ENCODE data around the gene RET.

Gene RET

GRCh38 chr10:43123361-43124093 lies 46.7 kb downstream of the RET start:
- no peak for DNase-seq

- no peak for DNase-seq
Observed at GRCh38 chr10:43124094-43124521, 47.2 kb downstream of the RET start.

GRCh38 chr10:43124574-43125273 lies 47.9 kb downstream of the RET start:
- DNase-seq = no peak

GRCh38 chr10:43125274-43125845 lies 48.5 kb downstream of the RET start:
- DNase-seq = no peak

DNA sequence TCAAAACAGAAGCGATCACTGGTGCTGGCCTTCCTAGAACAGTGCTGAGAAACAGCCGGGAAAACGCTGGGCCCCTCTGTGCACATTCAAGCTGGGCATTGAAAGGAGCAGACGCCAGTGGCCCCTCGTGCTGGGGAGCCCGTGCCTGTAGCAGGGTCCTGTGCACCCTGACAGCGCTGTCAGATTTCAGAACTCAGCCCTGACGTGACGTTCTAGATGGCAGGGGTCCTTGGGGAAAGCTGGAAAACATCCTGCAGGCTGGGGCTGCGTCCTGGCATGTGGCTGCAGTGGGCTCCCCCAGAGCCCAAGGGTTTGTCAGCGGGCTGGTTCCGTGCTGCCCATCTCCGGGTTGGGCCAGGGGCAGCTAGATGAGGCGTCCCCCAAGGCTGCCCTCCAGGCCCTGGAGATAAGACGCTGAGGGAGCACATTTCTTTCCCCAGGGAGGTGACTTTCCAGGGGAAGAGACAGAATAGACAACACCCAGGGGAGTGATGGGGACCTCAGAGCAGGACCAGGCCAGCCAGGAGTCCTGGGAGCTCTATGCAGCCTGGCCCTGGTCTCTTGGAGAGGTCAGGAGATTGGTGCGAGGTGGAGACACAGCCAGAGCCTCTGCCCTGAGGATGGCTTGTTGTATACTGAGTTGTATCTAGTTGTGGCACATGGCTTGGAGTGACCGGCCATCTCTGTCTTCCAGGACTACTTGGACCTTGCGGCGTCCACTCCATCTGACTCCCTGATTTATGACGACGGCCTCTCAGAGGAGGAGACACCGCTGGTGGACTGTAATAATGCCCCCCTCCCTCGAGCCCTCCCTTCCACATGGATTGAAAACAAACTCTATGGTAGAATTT lies 49.2 kb downstream of the RET start:
- DNase-seq = no peak

DNA sequence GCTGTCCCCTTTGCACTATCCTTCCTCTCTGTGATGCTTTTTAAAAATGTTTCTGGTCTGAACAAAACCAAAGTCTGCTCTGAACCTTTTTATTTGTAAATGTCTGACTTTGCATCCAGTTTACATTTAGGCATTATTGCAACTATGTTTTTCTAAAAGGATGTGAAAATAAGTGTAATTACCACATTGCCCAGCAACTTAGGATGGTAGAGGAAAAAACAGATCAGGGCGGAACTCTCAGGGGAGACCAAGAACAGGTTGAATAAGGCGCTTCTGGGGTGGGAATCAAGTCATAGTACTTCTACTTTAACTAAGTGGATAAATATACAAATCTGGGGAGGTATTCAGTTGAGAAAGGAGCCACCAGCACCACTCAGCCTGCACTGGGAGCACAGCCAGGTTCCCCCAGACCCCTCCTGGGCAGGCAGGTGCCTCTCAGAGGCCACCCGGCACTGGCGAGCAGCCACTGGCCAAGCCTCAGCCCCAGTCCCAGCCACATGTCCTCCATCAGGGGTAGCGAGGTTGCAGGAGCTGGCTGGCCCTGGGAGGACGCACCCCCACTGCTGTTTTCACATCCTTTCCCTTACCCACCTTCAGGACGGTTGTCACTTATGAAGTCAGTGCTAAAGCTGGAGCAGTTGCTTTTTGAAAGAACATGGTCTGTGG lies 50.0 kb downstream of the RET start:
- no peak for DNase-seq

DNA sequence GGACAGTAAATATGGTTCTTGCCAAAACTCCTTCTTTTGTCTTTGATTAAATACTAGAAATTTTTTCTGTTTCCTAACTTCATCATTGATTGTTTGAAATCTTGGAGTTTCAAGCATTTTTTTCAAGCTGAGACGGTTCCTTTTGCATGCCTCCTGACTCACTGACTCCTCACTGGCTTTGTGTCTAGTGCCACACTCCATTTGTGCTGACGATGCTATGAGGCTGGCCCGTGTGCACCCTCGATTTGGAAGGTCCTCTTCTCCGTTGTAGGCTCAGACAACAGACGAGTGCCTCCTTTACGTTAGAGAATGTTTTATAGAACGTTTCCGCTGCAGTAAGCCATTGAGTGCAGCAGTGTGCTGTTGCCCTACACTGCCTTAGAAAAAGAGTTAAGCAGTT lies 50.6 kb downstream of the RET start:
- no peak for DNase-seq

GRCh38 chr10:43128331-43128730 lies 51.5 kb downstream of the RET start:
- DNase-seq = no peak

- DNase-seq = no peak
Observed at GRCh38 chr10:43128958-43129706, 52.3 kb downstream of the RET start.

DNA sequence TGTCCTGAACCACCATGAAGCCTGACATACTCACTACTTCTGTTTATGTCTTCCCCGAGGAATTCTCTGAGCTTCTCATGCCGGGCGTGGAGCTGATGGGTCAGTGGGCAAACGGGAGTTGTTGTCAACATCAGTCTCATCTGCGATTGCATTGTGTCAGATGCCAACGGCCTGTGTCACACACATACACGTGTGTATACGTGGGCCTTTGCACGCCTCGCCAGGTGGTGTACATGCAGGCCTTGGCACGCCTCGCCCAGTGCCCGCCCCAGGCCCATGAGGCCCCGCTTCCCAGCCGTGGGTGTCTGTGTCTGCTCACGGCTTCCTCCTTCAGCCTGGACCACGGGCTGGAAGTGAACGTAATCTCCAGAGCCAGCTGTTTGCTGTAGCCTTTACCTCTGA lies 53.9 kb downstream of the RET start:
- DNase-seq = no peak

GRCh38 chr10:43131256-43131655 lies 54.4 kb downstream of the RET start:
- no peak for DNase-seq

- no peak for DNase-seq
Observed at GRCh38 chr10:43131906-43132305, 55.0 kb downstream of the RET start.

DNA sequence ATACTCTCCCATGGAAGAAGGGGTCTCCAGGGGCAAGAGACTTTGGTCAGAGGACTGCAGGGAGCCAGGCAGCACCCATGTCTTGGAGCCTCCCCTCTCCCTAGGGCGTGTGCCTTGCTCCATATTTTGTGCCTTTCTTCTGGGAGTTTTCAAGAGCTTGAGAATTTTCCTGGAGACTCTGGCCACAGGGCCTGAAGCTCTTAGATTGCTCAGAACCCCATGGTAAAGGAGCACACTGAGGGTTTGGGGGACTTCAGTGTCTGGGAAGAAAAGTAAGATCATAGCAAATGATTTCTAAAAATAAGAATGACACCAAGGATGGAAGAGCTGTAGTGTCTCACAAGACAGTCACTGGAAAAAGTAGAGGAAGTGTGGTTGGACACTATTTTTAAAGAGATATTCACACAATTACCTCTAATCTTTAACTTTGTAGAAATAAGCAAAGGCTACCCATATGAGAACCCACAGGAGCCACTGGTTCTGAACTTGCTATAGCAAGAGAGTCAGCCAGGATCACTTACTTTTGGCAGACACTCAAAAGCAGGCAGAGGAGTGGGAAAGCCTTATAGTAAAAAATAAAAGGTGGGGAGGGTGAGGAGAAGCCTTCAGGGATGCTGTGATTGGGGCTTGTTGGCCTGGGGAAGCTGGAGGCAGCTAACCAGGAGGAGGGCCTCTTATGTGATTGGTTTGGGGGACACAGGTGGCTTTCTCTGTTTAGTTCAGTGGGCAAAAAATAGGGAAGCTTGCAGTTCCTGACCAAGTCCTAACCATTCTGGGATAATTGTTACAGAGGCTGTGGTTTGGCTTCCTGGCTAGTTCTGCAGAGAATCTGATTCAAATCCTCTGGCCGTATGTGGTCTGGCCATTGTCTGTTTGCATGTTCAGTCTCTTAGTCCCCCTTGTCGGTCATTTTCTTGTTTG lies 56.3 kb downstream of the RET start:
- no peak for DNase-seq

GRCh38 chr10:43134126-43134905 lies 57.4 kb downstream of the RET start:
- no peak for DNase-seq

GRCh38 chr10:43135064-43135463 lies 58.2 kb downstream of the RET start:
- DNase-seq = no peak

GRCh38 chr10:43135656-43136055 lies 58.8 kb downstream of the RET start:
- DNase-seq = no peak

DNA sequence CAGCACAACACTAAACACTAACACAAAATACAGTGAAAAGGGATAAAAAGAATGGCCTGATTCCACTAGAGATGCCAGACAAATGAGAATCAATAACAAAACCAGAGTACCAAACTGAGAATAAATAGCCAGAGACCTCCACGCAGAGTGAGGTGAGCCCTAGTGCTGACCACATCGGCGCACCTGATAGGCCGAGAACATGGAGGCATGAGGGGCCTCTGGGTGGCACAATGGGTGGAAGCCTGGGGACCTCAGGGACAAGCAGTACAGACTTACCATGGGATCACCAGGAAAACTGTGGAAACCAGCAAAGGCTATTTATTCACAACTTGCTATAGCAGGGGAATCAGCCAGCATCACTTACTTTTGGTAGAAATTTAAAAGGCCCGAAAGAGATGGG lies 59.6 kb downstream of the RET start:
- DNase-seq = no peak

- no peak for DNase-seq
Observed at GRCh38 chr10:43136995-43137716, 60.3 kb downstream of the RET start.

GRCh38 chr10:43137717-43138020 lies 60.8 kb downstream of the RET start:
- DNase-seq = peak; percentile 16
